WTC11 (cell line): Measurements from ENCODE around the gene XPNPEP1.

Experiments
- ATF3 ChIP-seq: sonication (generic); formaldehyde crosslinking; conservative IDR thresholded peaks from 2 replicates; pipeline ENCODE4 v1.8.1; 2022; ENCODE audit warnings: mild to moderate bottlenecking, missing genetic modification reagents
- CTCF ChIP-seq: fragments of 200-600 bp; IDR thresholded peaks from 2 replicates; pipeline ENCODE4 v1.8.0; 2022; ENCODE audit warnings: antibody characterized with exemption
- FOXK1 ChIP-seq: sonication (generic); formaldehyde crosslinking; IDR thresholded peaks from 2 replicates; pipeline ENCODE4 v1.8.0; 2022; ENCODE audit warnings: mild to moderate bottlenecking, moderate library complexity, missing genetic modification reagents
- IRF1 ChIP-seq: sonication (generic); formaldehyde crosslinking; IDR thresholded peaks from 2 replicates; pipeline ENCODE4 v1.8.0; 2023; ENCODE audit warnings: missing genetic modification reagents
- JUN ChIP-seq: sonication (generic); formaldehyde crosslinking; IDR thresholded peaks from 2 replicates; pipeline ENCODE4 v1.8.0; 2023; ENCODE audit warnings: mild to moderate bottlenecking, missing genetic modification reagents
- ZNF232 ChIP-seq: sonication (generic); formaldehyde crosslinking; IDR thresholded peaks from 2 replicates; pipeline ENCODE4 v1.8.0; 2022; ENCODE audit warnings: mild to moderate bottlenecking, missing genetic modification reagents

GRCh38 chr10:109932968-109933367 is 9.7 kb upstream of the XPNPEP1 start:
- TF ChIP-seq CTCF: no peak
- TF ChIP-seq FOXK1 (CRISPR knock-in tag): no peak
- no peak for TF ChIP-seq IRF1 (CRISPR knock-in tag)
- TF ChIP-seq ZNF232 (CRISPR knock-in tag): no peak
- no peak for TF ChIP-seq ATF3
- no peak for TF ChIP-seq JUN (CRISPR knock-in tag)
